Left ventricle myocardium inferior (tissue), 1 donor: ENCODE results near the gene GSTA2. TPM values are rescaled to one million over a fixed set of nuclear protein-coding genes. Genes with fewer than 3 reads are reported as not detected.

Experiments
- DNase-seq: peaks from one replicate; pipeline ENCODE4 v3.0.0-alpha.2; 2020
- H3K27ac ChIP-seq: fragments of 200-600 bp; replicated peaks from 2 replicates; pipeline ENCODE4 v1.8.0; 2021
- H3K27me3 ChIP-seq: fragments of 200-600 bp; 2 replicates; pipeline ENCODE4 v1.8.0; 2021; ENCODE audit warnings: low read depth
- H3K36me3 ChIP-seq: fragments of 200-600 bp; 2 replicates; pipeline ENCODE4 v1.8.0; 2021
- H3K4me1 ChIP-seq: fragments of 200-600 bp; 2 replicates; pipeline ENCODE4 v1.8.0; 2021
- H3K4me3 ChIP-seq: fragments of 200-600 bp; 2 replicates; pipeline ENCODE4 v1.8.0; 2021; ENCODE audit warnings: mild to moderate bottlenecking, moderate library complexity
- H3K9me3 ChIP-seq: fragments of 200-600 bp; replicated peaks from 2 replicates; pipeline ENCODE4 v1.8.0; 2021
- intact Hi-C: fragments of 100-400 bp; cut with micrococcal nuclease; formaldehyde crosslinking; loops from one replicate; pipeline ENCODE4 v1.11.0; 2022
- total RNA-seq: library from RNA; stranded (reverse); fragmentation: NEBNext Ultra II Directional; extraction: Animal tissue kit (Norgen Biotek cat#: 25700); gene quantifications from one replicate; pipeline ENCODE4 v1.2.1, GENCODE V29; 2021
- TF ChIP-seq, protein P1 (sequence below): fragments of 200-600 bp; IDR thresholded peaks from 2 replicates; pipeline ENCODE4 v1.8.0; 2021; ENCODE audit warnings: antibody characterized with exemption, mild to moderate bottlenecking, borderline replicate concordance
- donor health status: DM: no; HTN: yes; CAD: no; lungs with severe emphysema.

The GSTA2 gene
- total RNA-seq, 1 donor from 2014 or later = not detected

DNA sequence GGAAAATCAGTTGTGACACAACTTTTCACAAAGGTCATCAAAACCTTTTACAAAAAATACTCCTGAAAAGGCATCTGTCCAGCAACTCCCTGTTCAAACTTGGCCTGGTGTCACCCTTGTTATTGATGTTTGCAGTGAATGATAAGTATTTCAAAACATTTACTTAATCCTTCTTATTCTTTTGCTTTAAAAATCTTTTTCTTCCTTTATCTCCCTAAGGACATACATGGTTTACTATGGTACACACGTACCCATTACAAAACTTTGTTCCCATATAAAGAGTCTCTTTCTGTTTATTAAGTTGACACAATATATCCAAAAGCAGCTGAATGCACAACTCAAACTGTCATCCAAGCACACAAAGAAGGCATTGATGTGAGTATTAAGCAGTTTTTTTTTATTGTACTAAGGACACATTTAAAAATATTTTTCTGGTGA is 17.5 kb downstream of the GSTA2 start:
- TF ChIP-seq, protein P1, sequence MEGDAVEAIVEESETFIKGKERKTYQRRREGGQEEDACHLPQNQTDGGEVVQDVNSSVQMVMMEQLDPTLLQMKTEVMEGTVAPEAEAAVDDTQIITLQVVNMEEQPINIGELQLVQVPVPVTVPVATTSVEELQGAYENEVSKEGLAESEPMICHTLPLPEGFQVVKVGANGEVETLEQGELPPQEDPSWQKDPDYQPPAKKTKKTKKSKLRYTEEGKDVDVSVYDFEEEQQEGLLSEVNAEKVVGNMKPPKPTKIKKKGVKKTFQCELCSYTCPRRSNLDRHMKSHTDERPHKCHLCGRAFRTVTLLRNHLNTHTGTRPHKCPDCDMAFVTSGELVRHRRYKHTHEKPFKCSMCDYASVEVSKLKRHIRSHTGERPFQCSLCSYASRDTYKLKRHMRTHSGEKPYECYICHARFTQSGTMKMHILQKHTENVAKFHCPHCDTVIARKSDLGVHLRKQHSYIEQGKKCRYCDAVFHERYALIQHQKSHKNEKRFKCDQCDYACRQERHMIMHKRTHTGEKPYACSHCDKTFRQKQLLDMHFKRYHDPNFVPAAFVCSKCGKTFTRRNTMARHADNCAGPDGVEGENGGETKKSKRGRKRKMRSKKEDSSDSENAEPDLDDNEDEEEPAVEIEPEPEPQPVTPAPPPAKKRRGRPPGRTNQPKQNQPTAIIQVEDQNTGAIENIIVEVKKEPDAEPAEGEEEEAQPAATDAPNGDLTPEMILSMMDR = no peak
- H3K36me3 ChIP-seq = no peaks in the 10 kb centered on the region
- no peak overlapping the region for H3K4me3 ChIP-seq
- no peak overlapping the region for H3K27ac ChIP-seq
- H3K9me3 ChIP-seq = peaks cover 12% of the 10 kb centered on the region
- intact Hi-C loops = no loop called here
- no peaks in the 10 kb centered on the region for H3K4me1 ChIP-seq
- no peak for DNase-seq
- H3K27me3 ChIP-seq = peaks cover 7% of the 10 kb centered on the region

DNA sequence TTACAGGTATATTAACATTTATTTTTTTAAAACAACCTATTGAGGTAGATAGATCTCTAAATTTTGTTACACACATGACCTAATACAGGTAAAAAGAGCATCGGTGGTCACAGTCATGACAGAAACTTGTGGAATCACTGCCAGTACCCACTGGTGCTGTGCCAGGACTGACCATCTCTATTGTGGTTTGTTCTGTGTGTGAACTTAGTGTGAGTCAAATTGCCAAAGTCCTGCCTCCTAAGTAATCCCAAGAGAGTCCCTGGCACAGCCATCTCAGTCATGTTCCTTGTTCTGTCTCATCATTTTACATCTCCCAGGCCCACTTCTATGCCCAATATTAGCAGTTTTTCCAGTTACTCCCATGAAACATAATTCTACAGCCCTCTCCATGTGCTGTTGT is 21.4 kb downstream of the GSTA2 start:
- no peak for DNase-seq
- Histone ChIP-seq H3K9me3 (peaks cover 22% of the 10 kb centered on the region), H3K27me3 (peaks cover 7% of the 10 kb centered on the region), H3K36me3 (no peaks in the 10 kb centered on the region), H3K27ac (no peak overlapping the region), H3K4me1 (no peaks in the 10 kb centered on the region), H3K4me3 (no peak overlapping the region)
- TF ChIP-seq, protein P1 = no peak
- intact Hi-C loops = no loop called here

DNA sequence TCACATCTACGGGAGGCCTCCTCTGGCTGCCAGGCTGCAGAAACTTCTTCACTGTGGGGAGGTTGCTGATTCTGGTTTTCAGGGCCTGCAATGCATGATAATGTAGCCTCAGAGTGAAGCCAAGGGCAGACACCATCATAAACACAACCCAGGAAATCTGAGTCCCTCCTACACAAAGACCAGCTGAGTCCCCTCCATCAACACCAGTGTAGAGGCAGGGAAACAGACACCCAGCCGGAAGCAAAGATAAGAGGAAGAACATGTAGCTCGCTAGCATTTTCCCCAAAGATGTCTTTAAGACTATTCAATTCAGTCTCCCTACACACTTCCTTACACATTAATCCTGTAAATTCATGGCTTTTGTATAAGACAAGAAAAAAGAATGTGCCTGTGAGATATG is 23.6 kb downstream of the GSTA2 start:
- TF ChIP-seq, protein P1 = no peak
- intact Hi-C loops = no loop called here
- Histone ChIP-seq H3K27me3 (peaks cover 7% of the 10 kb centered on the region), H3K36me3 (no peaks in the 10 kb centered on the region), H3K4me3 (no peak overlapping the region), H3K9me3 (peaks cover 22% of the 10 kb centered on the region), H3K4me1 (no peaks in the 10 kb centered on the region), H3K27ac (no peak overlapping the region)
- no peak for DNase-seq

DNA sequence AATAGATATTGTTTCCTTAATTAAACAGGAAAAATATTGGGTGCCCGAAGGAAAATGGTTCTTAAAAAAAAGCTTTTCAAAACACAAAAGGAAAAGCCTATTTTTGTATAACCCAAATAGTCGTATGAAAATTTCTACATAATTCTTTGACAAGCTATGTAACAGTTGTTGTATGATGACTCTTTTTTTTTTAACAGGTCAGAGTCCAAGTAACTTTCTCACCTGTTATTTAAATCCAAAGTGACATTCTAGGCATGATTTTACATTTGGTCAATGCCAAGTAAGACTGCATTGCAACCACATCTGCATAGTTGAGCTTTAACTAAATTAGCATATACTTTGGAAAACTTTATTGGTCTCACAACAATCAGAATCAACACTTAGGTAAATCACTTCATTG is 24.1 kb downstream of the GSTA2 start:
- Histone ChIP-seq H3K9me3 (peaks cover 22% of the 10 kb centered on the region), H3K4me1 (no peaks in the 10 kb centered on the region), H3K4me3 (no peak overlapping the region), H3K36me3 (no peaks in the 10 kb centered on the region), H3K27ac (no peak overlapping the region), H3K27me3 (peaks cover 7% of the 10 kb centered on the region)
- TF ChIP-seq, protein P1 = no peak
- no peak for DNase-seq
- intact Hi-C loops = no loop called here

DNA sequence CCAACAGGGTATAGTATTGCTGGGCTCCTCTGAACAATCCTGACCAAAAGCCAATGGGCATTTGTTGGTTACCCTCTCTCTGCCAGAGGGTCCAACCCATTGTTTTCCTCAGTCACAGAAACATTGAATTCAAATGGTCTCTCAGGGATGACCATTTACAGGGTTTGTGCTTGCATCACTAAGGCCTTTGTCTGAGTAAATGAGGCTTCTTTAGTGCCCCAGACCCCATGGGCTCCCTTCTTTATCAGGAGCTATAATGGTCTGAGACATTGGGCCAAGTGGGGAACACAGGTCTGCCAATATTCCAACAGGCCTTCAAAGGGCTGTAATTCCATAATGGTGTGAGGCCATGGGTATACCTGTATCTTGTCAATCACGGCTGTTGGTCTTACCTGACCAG is 27.1 kb downstream of the GSTA2 start:
- Histone ChIP-seq H3K4me1 (no peaks in the 10 kb centered on the region), H3K4me3 (no peak overlapping the region), H3K27ac (no peak overlapping the region), H3K27me3 (no peaks in the 10 kb centered on the region), H3K36me3 (no peaks in the 10 kb centered on the region), H3K9me3 (peaks cover 16% of the 10 kb centered on the region)
- TF ChIP-seq, protein P1 = no peak
- DNase-seq = no peak
- intact Hi-C loops = no loop called here

DNA sequence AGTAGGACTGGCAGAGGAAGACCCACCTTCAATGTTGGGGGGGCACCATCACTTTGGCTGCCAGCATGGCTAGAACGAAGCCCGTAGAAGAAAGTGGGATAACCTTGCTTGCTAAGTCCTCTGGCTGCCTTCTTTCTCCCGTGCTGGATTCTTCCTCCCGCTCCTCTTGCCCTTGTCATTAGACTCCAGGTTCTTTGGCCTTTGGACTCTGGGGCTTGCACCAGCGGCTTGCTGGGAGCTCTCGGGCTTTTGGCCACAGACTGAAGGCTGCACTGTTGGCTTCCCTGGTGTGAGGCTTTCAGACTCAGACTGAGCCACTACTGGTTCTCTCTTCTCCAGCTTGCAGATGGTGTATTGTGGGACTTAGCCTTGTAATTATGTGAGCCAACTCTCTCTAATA is 28.2 kb downstream of the GSTA2 start:
- intact Hi-C loops = no loop called here
- no peak overlapping the region for H3K27ac ChIP-seq
- TF ChIP-seq, protein P1 = no peak
- no peaks in the 10 kb centered on the region for H3K36me3 ChIP-seq
- DNase-seq = no peak
- H3K9me3 ChIP-seq = peaks cover 5% of the 10 kb centered on the region
- H3K27me3 ChIP-seq = no peaks in the 10 kb centered on the region
- no peaks in the 10 kb centered on the region for H3K4me1 ChIP-seq
- no peak overlapping the region for H3K4me3 ChIP-seq
